Stomach (tissue), 9 donors: Measurements from ENCODE around the gene SAP130. TPM values are rescaled to one million over a fixed set of nuclear protein-coding genes. Genes with fewer than 3 reads are reported as not detected.

Experiments used
- DNase-seq, 2 donors: peaks; one replicate each; pipeline versions ENCODE4 v3.0.0 to v3.0.0-alpha.2; 2013 to 2019
- H3K27ac ChIP-seq, 5 donors: fragments of 200-600 bp in 4 of 5; sonication (generic) in 4 of 5; one replicate each; pipeline ENCODE4 v1.5.1; 2013 to 2019; ENCODE audit warnings: mild to moderate bottlenecking in 1 of 5, moderate library complexity in 1 of 5
- H3K27me3 ChIP-seq, 3 donors: fragments of 200-600 bp; sonication (generic); one replicate each; pipeline ENCODE4 v1.5.1; 2017 to 2019; ENCODE audit warnings: mixed run types in 1 of 3
- H3K36me3 ChIP-seq, 4 donors: fragments of 200-600 bp; sonication (generic); 1 replicate in 3 of 4; 2 replicates in 1 of 4; pipeline ENCODE4 v1.5.1; 2016 to 2019
- H3K4me1 ChIP-seq, 4 donors: fragments of 200-600 bp; sonication (generic); one replicate each; pipeline ENCODE4 v1.5.1; 2016 to 2019
- H3K4me3 ChIP-seq, 4 donors: fragments of 200-600 bp; sonication (generic) in 3 of 4; one replicate each; pipeline ENCODE4 v1.5.1; 2016 to 2019; ENCODE audit warnings: mild to moderate bottlenecking in 1 of 4
- H3K9me3 ChIP-seq, 4 donors: fragments of 200-600 bp; sonication (generic); one replicate each; pipeline ENCODE4 v1.5.1; 2016 to 2019
- EP300 ChIP-seq: sonication (generic); formaldehyde crosslinking; IDR thresholded peaks from one replicate; pipeline ENCODE4 v1.6.1; 2017; ENCODE audit warnings: antibody characterized with exemption
- POLR2A ChIP-seq, 4 donors: fragments of 450-650 bp; IDR thresholded peaks; one replicate each; pipeline ENCODE4 v1.6.1; 2016; ENCODE audit warnings: antibody characterized with exemption in 4 of 4, control low read depth in 2 of 4, mild to moderate bottlenecking in 1 of 4, moderate library complexity in 1 of 4
- POLR2AphosphoS5 ChIP-seq, 3 donors: sonication (generic); formaldehyde crosslinking; IDR thresholded peaks; one replicate each; pipeline ENCODE4 v1.6.1; 2016; ENCODE audit warnings: antibody characterized with exemption in 3 of 3
- WGBS, 5 donors: extraction: QIAGEN DNeasy Blood & Tissue Kit in 3 of 5; methylation state at CpG; one replicate each; pipeline versions ENCODE4 v1.1.5 to v1.1.7; 2013 to 2018; 5-methylcytosine and 5-hydroxymethylcytosine counted together
- intact Hi-C: fragments of 100-400 bp; cut with DNase I; formaldehyde crosslinking; loops from one replicate; pipeline ENCODE4 v1.15.1; 2023; ENCODE audit warnings: low total_unique reads
- polyA plus RNA-seq, 3 donors: library from polyadenylated mRNA; stranded (reverse); fragments of 200-250 nt; gene quantifications; one replicate each; pipeline ENCODE4 v1.2.3, GENCODE V29; 2013
- total RNA-seq, 5 donors: library from RNA; depleted of rRNA; stranded (reverse); fragments of >200 nt; gene quantifications; one replicate each; pipeline versions ENCODE4 v1.1.0 to v1.2.3, GENCODE V29; 2014 to 2016
- TF ChIP-seq, protein P1 (sequence below), 7 experiments: fragments of 450-650 bp in 4 of 7; fragments of 200-600 bp in 3 of 7; sonication (generic) in 3 of 7; IDR thresholded peaks; one replicate each; pipeline ENCODE4 v1.5.1; 2016 to 2019; ENCODE audit warnings: antibody characterized with exemption in 7 of 7, control low read depth in 2 of 7, mild to moderate bottlenecking in 1 of 7
- donor health status: healthy with polysubstance abuse.
- donor health status: Bipolar disorder and iron deficiency.
- donor health status: healthy.

Gene SAP130
- total and polyA plus RNA-seq, 8 donors = 4.8 to 42.0 (median 7.4) TPM

DNA sequence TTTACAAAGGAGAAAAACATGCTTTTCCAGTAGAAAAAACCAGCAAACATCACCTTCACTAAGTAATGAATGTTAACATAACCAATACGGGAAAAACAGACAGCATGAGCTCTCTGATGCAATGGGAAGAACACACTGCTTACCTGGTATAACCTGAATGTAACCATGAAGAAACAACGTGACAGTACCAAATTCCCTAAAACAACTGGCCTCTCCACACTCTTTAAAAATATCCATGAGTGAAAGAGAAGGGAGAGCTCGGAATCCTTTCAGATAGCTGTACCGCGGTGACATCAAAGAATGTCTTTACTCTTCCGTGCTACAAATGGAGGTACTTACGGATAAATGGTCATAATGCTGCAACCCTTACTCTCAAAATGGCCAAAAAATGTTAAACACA lies 32.1 kb downstream of the SAP130 start:
- Histone ChIP-seq H3K4me3 (no peak overlapping the region), H3K4me1 (no peaks in the 10 kb centered on the region), H3K36me3 (peaks cover 37 to 100% (median 93%) of the 10 kb centered on the region in 4 donors), H3K9me3 (no peaks in the 10 kb centered on the region), H3K27ac (no peak overlapping the region), H3K27me3 (no peaks in the 10 kb centered on the region)
- TF ChIP-seq EP300 = no peak
- TF ChIP-seq, protein P1, sequence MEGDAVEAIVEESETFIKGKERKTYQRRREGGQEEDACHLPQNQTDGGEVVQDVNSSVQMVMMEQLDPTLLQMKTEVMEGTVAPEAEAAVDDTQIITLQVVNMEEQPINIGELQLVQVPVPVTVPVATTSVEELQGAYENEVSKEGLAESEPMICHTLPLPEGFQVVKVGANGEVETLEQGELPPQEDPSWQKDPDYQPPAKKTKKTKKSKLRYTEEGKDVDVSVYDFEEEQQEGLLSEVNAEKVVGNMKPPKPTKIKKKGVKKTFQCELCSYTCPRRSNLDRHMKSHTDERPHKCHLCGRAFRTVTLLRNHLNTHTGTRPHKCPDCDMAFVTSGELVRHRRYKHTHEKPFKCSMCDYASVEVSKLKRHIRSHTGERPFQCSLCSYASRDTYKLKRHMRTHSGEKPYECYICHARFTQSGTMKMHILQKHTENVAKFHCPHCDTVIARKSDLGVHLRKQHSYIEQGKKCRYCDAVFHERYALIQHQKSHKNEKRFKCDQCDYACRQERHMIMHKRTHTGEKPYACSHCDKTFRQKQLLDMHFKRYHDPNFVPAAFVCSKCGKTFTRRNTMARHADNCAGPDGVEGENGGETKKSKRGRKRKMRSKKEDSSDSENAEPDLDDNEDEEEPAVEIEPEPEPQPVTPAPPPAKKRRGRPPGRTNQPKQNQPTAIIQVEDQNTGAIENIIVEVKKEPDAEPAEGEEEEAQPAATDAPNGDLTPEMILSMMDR (IDR thresholded peaks at IDR 0.05) = no peak
- no peak for TF ChIP-seq POLR2AphosphoS5 (IDR thresholded peaks at IDR 0.05)
- no peak for TF ChIP-seq POLR2A (IDR thresholded peaks at IDR 0.05)
- DNase-seq = no peak
- 92 to 96% (median 93%) methylated on average over 7 of the region's 7 CpGs for WGBS, 5 donors
- intact Hi-C loops = no loop called here

DNA sequence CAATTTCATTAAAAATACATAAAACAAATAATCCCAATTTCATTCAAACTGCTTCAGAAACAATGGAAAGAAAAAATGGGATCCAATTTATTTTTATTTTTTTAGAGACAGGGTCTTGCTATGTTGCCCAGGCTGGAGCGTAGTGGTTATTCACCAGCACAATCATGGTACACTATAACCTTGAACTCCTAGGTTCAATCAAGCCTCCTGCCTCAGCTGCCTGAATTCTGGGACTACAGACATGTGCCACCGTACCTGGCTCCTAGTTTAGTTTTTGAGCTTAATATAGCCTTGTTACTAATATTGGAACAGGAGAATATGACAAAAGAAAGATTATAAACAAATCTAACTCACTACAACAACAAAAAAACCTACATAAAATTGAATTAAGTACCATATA lies 34.2 kb downstream of the SAP130 start:
- WGBS, 5 donors = 88 to 94% (median 92%) methylated on average over 2 of the region's 2 CpGs
- DNase-seq = no peak
- intact Hi-C loops = no loop called here
- TF ChIP-seq POLR2AphosphoS5 (IDR thresholded peaks at IDR 0.05) (no peak), POLR2A (IDR thresholded peaks at IDR 0.05) (no peak), EP300 (no peak)
- TF ChIP-seq, protein P1 (IDR thresholded peaks at IDR 0.05) = no peak
- Histone ChIP-seq H3K27ac (no peak overlapping the region), H3K4me1 (no peaks in the 10 kb centered on the region), H3K36me3 (peaks cover 30 to 96% (median 89%) of the 10 kb centered on the region in 4 donors), H3K27me3 (no peaks in the 10 kb centered on the region), H3K9me3 (no peaks in the 10 kb centered on the region), H3K4me3 (no peak overlapping the region)

DNA sequence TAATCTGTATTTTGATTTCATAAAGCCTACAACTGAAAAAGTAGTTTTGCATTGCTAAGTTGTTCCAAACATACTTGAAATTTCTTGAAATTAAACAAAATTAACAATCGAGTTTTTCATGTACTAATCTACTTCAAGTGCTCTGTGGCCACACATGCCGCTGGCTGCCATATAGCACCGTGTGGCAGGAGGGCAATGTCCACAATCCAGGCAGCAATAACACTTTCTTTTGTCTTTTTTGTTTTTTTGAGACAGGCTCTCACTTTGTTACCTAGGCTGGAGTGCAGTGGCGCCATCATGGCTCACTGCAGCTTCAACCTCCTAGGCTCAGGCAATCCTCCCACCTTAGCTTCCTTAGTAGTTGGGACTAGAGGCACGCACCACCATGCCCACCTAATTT lies 36.1 kb downstream of the SAP130 start:
- Histone ChIP-seq H3K4me3 (no peak overlapping the region), H3K36me3 (peaks cover 26 to 96% (median 89%) of the 10 kb centered on the region in 4 donors), H3K9me3 (no peaks in the 10 kb centered on the region), H3K27me3 (no peaks in the 10 kb centered on the region), H3K4me1 (no peaks in the 10 kb centered on the region), H3K27ac (no peak overlapping the region)
- no peak for TF ChIP-seq POLR2A (IDR thresholded peaks at IDR 0.05)
- TF ChIP-seq, protein P1 (IDR thresholded peaks at IDR 0.05) = no peak
- TF ChIP-seq EP300 = no peak
- TF ChIP-seq POLR2AphosphoS5 (IDR thresholded peaks at IDR 0.05) = no peak
- intact Hi-C loops = no loop called here
- 84 to 89% (median 86%) methylated on average over 5 of the region's 5 CpGs for WGBS, 5 donors
- no peak for DNase-seq

DNA sequence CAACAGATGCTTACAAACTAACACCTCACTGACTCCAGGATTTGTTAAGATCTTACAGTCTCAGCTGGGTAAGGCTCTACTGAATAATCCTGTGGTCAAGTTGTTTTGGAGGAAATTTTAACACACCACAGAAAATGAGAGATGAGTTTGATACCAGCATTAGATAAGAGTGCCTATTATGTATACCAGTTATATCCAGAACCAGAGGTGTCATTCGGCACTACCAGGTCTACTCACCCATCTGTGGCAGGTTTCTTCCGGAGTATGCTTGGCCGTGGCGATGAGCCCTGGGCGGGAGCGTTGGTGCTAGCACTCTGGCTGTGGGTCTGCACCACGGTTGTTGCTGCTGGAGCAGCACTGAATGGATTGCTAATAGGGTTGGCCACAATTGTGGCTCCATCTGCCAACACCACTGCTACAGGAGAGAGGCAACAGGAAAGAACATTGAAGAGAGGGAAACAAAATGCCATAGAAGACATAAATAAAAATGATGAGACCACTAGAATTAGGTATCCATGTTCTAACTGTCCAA lies 41.2 kb downstream of the SAP130 start:
- TF ChIP-seq POLR2AphosphoS5 (IDR thresholded peaks at IDR 0.05) (no peak), EP300 (no peak), POLR2A (IDR thresholded peaks at IDR 0.05) (no peak)
- TF ChIP-seq, protein P1 (IDR thresholded peaks at IDR 0.05) = no peak
- intact Hi-C loops = no loop called here
- 89 to 98% (median 97%) methylated on average over 7 of the region's 7 CpGs for WGBS, 5 donors

More for the DNA sequence above, 41.2 kb downstream of the SAP130 start:
- Histone ChIP-seq H3K27ac (no peak overlapping the region), H3K4me1 (peaks cover 0 to 6% (median 0%) of the 10 kb centered on the region in 4 donors), H3K36me3 (peaks cover 45 to 96% (median 89%) of the 10 kb centered on the region in 4 donors), H3K27me3 (no peaks in the 10 kb centered on the region), H3K4me3 (no peak overlapping the region), H3K9me3 (no peaks in the 10 kb centered on the region)
- no peak for DNase-seq
